GM18505 (cell line): ENCODE measurements around the gene CD300E.

Experiments used
- ATAC-seq: cut with Tn5 transposase; IDR thresholded peaks from one replicate; pipeline ENCODE4 v1.9.1; 2021; ENCODE audit not compliant: unreplicated experiment
- POLR2A ChIP-seq: IDR thresholded peaks from 4 replicates; pipeline ENCODE4 v1.6.1; 2011; ENCODE audit warnings: borderline replicate concordance; ENCODE audit not compliant: insufficient read depth, insufficient read length; ENCODE audit errors: extremely low read depth

Gene CD300E

GRCh38 chr17:74603037-74603635, 20.4 kb downstream of the CD300E start:
- TF ChIP-seq POLR2A: no peak

DNA sequence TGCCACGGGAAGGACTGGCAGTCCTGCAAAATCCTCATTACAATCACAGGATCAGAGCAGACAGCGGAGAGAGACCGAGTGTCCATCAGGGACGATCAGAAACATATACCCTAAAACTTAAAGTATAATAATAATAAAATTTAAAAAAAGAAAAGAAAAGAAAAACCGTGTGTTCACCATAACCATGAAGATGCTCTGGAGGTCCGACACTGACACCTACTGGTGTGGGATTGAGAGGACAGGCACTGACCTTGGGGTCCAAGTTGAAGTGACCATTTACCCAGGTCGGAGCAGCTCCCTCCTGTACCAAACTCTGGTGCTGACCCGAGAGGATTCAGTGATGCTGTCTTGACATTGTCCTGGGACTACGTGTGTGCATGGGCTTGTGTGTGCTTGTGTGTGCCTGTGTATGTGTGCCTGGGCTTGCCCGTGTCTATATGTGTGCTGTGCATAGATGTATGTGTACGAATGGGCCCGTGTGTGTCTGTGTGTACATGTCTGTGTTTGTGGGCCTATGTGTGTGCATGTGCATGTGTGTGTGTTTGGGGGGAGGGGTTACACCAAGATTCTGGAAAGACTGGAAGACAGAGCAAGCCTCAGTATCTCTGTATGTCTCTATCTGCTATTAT, 21.5 kb downstream of the CD300E start:
- ATAC-seq: no peak

More at GRCh38 chr17:74603037-74603635, 20.4 kb downstream of the CD300E start:
- ATAC-seq: no peak

GRCh38 chr17:74599448-74599939, 24.0 kb downstream of the CD300E start:
- ATAC-seq: no peak
- no peak for TF ChIP-seq POLR2A

More for the DNA sequence above, 21.5 kb downstream of the CD300E start:
- TF ChIP-seq POLR2A: no peak

DNA sequence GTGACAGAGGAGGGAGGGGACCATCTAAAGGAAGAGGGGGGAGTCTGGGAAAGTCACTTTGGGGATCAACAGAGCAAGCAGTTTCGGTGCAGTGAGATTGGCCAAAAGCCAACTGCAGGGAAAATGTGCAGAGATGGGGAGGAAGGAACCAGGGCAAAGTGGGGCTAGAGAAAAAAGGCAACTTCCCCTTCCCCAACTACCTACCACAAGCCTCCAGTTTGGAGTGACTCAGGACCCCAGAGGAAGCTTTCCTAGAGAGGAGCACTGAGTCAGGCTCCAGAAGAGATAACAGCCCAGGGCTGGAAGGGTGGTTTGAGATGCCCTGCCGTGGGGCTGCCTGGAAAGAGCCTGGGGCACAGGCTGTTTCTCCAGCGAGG, 24.5 kb downstream of the CD300E start:
- no peak for TF ChIP-seq POLR2A
- ATAC-seq: no peak

- TF ChIP-seq POLR2A: no peak
- ATAC-seq: no peak
These were observed 25.1 kb downstream of the CD300E start for GRCh38 chr17:74598346-74599022.

- TF ChIP-seq POLR2A: no peak
- ATAC-seq: no peak
These were observed 26.3 kb downstream of the CD300E start for GRCh38 chr17:74597069-74597790.

DNA sequence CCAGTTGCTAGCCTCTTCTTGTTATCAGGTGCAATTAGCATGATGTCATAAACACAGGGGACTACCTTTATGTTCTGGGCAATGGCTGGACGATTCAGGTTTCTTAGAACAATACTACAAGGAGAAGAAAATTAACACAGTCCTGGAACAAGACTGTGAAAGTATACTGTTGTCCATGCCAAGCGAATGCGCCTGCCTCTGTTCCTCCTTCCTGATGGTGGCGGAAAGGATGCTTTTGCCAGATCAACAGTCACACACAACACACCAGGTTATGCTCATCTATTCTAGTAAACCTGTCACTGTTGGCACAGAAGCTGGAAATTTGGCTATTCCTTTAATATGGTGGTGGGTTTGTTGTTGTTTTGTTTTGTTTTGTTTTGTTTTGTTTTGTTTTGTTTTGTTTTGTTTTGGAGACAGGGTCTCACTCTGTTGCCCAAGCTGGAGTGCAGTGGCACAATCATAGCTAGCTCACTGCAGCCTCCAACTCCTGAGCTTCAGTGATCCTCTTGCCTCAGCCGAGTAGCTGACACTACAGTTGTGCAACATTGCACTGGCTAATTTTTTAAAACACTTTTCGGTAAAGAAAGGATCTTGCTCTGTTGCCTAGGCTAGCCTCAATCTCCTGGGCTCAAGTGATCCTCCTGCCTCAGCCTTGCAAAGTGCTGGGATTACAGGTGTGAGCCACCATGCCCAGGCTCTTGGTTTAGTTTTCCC, 28.3 kb downstream of the CD300E start:
- no peak for ATAC-seq
- TF ChIP-seq POLR2A: no peak

DNA sequence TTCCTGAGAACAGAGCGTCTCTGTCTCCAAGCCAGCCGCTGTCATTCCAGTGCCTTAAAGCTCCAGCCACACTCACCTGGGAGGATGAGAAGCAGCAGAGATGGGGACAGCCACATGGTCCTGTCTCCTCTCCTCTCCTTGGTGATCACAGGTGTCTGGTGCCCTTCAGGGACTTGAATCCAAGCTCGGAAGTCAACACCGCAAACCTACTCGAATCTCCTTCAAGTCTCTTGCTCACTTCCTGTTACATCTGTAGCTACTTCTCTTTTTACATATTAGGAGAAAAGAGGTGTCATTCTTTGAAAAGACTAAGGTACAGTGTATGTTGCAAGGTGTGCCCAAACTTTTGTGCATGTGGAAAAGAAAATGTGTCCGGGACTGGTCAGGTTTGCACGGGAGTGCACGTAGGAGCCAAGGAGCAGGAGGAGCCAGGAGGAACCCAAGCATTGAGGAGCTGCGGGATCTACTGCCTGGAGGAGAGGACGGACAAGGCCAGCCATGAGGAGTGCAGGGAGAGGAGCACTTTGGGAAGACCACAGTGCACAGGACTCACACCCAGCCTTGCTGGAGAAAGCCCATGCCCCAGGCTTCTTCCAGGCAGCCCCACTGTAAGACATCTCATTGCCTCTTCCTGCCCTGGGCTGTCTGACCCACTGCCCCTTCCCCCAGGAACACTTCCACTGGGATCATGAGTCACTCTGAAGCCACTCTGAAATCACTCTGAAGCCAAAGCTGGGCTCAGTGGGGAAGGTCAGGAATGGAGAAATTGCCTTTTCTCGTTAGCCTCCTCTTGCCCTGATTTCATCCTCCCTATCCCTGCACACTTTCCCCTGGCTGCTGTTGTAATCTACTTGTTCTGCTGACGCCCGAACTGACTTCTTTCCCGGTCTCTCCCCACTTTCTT, 31.2 kb downstream of the CD300E start, which contains the start of gene CD300LD:
CD300LD (minus strand) TSS at position 197 of the 904 bp plus-strand sequence; CDS start at position 116, 81 bp downstream.
- TF ChIP-seq POLR2A: no peak
- ATAC-seq: no peak

GRCh38 chr17:74591503-74591902, 32.0 kb downstream of the CD300E start:
- TF ChIP-seq POLR2A: no peak
- ATAC-seq: no peak

GRCh38 chr17:74585711-74586110, 37.8 kb downstream of the CD300E start:
- no peak for ATAC-seq
- no peak for TF ChIP-seq POLR2A

DNA sequence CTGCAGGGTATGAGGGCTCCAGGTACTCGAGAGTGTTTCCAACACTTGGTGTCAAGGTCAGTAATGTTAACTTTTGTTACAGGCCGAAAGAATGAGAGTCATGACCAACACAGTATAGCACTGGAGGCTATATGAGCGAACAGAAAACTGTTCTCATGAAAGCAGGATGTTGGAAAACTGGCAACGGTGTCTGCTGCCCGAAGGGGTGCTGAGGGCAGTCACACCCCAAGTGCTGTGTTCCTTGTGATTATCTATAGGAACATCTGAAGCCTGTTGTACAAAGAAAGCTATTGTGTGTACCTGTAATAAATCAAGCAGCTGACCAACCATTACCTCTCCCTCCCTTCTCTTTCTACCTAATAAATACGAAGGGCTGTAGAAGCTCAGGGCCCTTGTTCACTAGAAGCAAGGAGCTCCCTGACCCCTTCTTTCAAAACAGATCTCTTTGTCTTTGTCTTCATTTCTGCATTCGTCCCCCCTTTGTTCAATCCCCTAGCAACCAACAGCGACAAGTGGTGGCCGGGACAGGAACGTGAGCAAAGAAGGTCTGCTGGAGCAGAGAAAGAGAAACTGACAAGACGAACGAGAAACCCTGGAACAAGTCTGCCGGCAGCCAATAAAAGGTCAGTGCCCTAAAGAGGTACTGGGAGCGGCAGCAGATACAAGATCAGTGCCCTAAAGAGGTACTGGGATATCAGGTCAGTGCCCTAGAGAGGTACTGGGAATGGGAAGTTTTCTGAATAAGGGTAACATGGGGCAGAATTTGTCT, 39.1 kb downstream of the CD300E start:
- TF ChIP-seq POLR2A: no peak
- ATAC-seq: no peak
